Activated CD4-positive, alpha-beta T cell treated with anti-CD3 and anti-CD28 coated beads, Interleukin-2, amount 50 U/mL, for 4 hours (primary cell): ENCODE data around the gene SACM1L.
"Not testable (repeated sequence)": the region's sequence is repeated elsewhere in the genome, so short reads cannot be mapped to it uniquely, and the experiment has no call there.

Source experiments
- DNase-seq, 2 experiments: peaks; one replicate each; pipeline ENCODE4 v3.0.0-alpha.2; 2020

SACM1L gene

GRCh38 chr3:45670436-45670835 lies 18.8 kb upstream of the SACM1L start:
- DNase-seq: no peak

DNA sequence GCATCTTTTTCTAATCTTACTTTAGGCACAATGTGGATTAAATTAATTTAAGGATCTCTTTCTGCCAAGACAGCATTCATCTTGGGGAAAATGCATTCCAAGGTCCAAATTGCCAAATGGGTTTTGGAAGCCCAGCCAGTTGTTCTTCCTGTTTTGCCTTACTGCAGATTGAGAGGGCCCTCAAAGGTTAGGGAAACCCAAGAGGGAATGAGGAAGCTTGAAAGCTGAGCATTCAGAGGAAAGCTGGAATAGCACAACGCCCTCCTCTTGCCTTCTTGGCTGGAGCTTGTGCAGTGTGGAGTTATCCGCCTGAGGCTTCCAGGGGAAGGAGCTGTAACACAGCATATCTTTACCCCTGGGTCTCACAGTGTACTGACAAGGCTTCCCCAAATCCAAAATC lies 18.2 kb upstream of the SACM1L start:
- DNase-seq: no peak

- no peak for DNase-seq
Observed at GRCh38 chr3:45673273-45673672, 15.9 kb upstream of the SACM1L start.

DNA sequence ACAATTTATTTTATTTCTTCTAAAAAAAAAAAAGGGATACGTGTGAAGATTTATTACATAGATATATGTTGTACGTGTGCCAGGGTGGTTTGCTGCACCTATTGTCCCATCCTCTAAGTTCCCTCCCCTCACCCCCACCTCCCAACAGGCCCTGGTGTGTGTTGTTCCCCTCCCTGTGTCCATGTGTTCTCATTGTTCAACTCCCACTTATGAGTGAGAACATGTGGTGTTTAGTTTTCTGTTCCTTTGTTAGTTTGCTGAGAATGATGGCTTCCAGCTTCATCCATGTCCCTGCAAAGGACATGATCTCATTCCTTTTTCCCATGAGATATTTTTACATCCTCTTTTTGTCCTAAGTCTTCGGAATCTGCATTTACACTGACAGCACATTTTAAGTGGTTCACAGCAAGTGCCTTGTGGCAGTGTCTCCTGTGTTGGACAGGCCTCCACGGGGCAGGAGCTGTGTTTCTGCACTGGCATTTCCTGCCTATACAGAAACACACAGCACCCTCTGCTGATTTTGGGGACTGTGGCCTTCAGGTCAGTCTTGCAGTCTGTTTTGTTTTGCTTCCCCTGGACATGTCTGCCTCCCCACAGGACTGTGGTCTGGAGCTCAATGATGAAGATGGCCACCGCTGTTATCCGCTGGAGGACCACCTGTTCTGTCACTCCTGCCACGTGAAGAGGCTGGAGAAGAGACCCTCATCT lies 12.7 kb upstream of the SACM1L start:
- DNase-seq: no peak

- peak; percentile 36 to 46 for DNase-seq
Observed at GRCh38 chr3:45677033-45677446, 12.2 kb upstream of the SACM1L start.

- no peak for DNase-seq
Observed at GRCh38 chr3:45677841-45678240, 11.4 kb upstream of the SACM1L start.

- no peak for DNase-seq
Observed at GRCh38 chr3:45679805-45680204, 9.4 kb upstream of the SACM1L start.

DNA sequence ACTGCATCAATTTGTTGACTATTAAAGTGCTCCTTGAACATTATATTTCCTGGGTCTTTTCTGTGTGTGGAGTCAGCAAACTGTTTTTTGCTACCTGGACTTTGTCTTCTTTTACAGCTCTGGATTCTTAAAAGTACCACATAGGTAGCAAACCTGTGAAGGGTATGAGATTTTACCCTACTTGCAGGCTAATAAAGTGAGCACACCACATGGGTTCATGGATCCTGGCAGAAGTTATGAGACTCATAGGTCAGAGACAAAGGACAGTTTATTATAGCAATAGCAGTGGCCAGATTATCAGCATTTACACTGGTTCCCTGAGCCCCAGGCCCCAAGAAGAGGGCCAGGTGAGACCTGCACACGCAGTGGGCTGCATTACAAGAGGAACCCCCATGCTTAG lies 8.0 kb upstream of the SACM1L start:
- DNase-seq: no peak

DNA sequence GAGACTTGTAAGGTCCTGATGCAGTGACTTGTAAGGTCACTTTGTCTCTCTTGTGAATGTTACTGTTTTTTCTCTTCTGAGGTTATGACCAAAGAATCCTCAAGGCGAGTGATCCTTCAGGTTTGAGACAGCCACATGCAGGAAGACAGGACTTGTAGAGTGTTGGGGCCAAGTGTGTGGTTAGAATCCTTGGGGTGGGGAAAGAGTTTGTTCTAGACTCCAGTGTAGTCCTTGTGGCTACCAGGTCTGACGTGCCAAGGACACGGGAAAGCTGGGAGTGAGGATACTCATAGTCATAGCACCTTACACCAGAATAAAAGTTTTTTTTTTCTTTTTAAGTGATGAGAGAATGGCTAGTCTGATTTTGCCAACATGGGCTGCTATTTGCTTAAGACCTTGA lies 7.3 kb upstream of the SACM1L start:
- no peak for DNase-seq

GRCh38 chr3:45682311-45682710 lies 6.9 kb upstream of the SACM1L start:
- no peak for DNase-seq

GRCh38 chr3:45682786-45683185 lies 6.4 kb upstream of the SACM1L start:
- no peak for DNase-seq

DNA sequence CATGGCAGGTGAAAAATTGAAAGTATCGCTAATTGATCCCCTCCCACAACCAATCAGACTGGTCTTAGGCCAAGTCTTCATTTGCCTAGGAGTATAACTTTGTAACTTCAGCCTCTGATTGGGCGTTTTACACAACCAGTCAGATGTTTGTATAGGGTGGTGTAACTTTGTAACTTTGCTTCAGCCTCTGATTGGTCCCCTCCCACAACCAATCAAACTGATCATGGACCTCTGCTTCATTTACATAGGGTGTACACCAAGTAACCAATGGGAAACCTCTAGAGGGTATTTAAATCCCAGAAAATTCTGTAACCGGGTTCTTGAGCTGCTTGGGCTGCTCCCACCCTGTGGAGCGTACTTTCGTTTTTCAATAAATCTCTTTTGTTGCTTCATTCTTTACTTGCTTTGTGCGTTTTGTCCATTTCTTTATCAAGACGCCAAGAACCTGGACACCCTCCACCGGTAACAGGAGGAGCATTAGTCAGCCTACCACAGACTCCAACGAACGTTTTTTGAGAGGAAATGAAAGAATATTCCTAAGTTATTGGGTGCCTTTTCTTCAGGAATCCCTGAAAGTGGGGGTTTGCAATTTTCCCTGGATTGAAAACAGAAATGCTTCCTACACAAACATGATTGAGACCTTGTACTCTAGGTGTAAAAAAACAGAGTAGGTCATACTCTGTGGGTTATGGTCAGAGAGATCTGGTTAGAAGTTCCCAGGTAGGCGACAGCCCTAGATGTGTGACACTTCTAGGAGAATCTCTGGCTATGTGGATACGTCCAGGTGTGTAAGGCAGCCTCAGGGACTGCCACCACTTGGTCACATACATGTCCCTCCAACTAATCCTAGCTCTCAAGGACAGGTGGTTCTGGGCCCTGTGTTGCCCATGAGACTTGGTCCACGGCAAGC lies 5.5 kb upstream of the SACM1L start:
- DNase-seq: no peak

DNA sequence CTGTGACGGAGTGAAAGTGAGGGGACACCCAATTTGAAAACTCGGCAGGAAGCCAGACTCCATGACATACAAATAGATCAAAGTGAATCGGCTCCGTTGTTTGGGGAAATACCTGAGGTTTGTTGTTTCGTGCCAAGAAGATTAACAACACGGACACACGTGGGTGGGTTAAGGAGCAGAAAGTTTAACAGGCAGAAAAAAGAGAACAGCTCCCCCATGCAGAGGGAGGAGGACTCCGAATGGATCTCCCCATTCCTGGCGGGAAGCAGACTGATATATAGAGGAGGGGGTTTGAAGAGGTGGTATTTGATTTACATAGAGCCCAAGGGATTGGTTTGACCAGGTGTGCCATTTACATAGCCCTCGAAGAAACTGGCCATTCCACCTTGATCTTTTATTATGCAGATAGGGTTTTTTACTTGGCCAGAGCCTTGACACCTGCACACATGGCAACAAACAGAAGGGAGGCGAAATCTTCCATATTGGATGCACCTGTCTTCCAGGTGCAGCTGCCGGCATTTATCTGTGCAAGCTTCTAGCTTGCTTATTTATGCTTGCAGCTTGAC lies 4.8 kb upstream of the SACM1L start:
- DNase-seq: no peak

DNA sequence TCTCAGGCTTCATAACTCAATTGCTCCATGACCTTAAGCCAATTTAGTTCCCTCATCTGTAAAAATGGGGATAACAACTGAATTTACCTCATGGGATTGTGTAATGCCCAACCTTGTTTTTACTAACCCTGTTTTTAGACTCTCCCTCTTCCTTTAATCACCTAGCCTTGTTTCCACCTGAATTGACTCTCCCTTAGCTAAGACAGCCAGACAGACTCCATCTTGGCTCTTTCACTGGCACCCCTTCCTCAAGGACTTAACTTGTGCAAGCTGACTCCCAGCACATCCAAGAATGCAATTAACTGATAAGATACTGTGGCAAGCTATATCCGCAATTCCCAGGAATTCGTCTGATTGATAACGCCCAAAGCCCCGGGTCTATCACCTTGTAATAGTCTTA lies 3.5 kb upstream of the SACM1L start:
- DNase-seq: not testable (repeated sequence)

DNA sequence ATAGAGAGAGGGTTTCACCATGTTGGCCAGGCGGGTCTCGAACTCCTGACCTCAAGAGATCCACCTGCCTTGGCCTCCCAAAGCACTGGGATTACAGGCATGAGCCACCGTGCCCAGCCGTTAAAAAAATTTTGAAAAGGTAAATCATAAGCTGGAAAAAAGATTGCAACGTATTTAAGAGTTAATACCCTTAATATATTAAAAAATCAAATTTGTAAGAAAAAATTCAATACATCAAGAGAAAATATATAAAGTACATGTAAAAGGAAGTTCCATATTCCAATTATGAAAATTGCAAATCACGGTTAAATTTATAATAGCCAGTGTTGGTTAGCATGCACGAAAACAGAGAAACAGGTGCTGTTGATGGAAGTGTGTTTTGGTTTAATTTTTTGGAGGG lies 2.3 kb upstream of the SACM1L start:
- no peak for DNase-seq

- DNase-seq: no peak
Observed at GRCh38 chr3:45687828-45688193, 1.4 kb upstream of the SACM1L start.

DNA sequence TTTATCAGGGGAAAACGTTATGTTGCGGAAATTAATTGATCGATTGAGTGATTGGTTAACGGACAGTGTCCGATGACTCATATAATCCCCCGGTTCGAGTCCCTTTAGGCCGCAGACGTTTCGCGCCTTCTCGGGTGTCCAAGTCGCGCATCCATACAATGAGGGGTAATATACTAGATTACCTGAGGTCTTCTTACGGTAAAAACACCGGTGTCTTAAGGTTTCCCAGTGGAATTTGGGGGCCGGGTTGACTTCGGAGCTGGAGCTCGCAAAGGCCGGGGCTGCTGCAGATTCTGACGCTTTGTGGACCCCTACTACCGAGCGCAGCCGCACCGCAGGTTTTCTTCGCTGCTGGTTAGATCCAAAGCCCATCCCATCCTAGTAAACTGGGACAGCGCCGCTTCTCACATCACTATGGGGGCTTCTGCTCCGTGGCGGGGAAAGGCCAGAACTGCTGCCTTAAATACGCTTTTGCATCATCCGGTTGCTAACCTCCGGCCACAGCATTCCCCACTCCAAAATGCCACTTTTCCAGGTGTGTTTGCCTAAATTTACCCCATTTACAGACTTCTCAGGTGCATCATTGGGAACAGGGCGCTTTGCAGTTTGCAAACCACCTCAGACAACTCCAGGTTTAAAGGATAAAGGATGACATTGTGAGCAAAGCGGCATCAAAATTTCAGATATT lies 858 bp upstream of the SACM1L start:
- no peak for DNase-seq

- DNase-seq: no peak
Observed at GRCh38 chr3:45689787-45690145, 570 bp downstream of the SACM1L start.

- DNase-seq: no peak
Observed at GRCh38 chr3:45690336-45691035, 1.3 kb downstream of the SACM1L start.

- no peak for DNase-seq
Observed at GRCh38 chr3:45691842-45692241, 2.6 kb downstream of the SACM1L start.

GRCh38 chr3:45692866-45693265 lies 3.7 kb downstream of the SACM1L start:
- no peak for DNase-seq

- no peak for DNase-seq
Observed at GRCh38 chr3:45693941-45694521, 4.8 kb downstream of the SACM1L start.
